Stomach (tissue), 9 donors: ENCODE measurements around the gene TXNDC11. TPM values are rescaled to one million over a fixed set of nuclear protein-coding genes. Genes with fewer than 3 reads are reported as not detected.

Source experiments
- DNase-seq, 2 donors: peaks; one replicate each; pipeline versions ENCODE4 v3.0.0 to v3.0.0-alpha.2; 2013 to 2019
- H3K27ac ChIP-seq, 5 donors: fragments of 200-600 bp in 4 of 5; sonication (generic) in 4 of 5; one replicate each; pipeline ENCODE4 v1.5.1; 2013 to 2019; ENCODE audit warnings: mild to moderate bottlenecking in 1 of 5, moderate library complexity in 1 of 5
- H3K27me3 ChIP-seq, 3 donors: fragments of 200-600 bp; sonication (generic); one replicate each; pipeline ENCODE4 v1.5.1; 2017 to 2019; ENCODE audit warnings: mixed run types in 1 of 3
- H3K36me3 ChIP-seq, 4 donors: fragments of 200-600 bp; sonication (generic); 1 replicate in 3 of 4; 2 replicates in 1 of 4; pipeline ENCODE4 v1.5.1; 2016 to 2019
- H3K4me1 ChIP-seq, 4 donors: fragments of 200-600 bp; sonication (generic); one replicate each; pipeline ENCODE4 v1.5.1; 2016 to 2019
- H3K4me3 ChIP-seq, 4 donors: fragments of 200-600 bp; sonication (generic) in 3 of 4; one replicate each; pipeline ENCODE4 v1.5.1; 2016 to 2019; ENCODE audit warnings: mild to moderate bottlenecking in 1 of 4
- H3K9me3 ChIP-seq, 4 donors: fragments of 200-600 bp; sonication (generic); one replicate each; pipeline ENCODE4 v1.5.1; 2016 to 2019
- CTCF ChIP-seq, 7 experiments: fragments of 450-650 bp in 4 of 7; fragments of 200-600 bp in 3 of 7; sonication (generic) in 3 of 7; IDR thresholded peaks; one replicate each; pipeline ENCODE4 v1.5.1; 2016 to 2019; ENCODE audit warnings: antibody characterized with exemption in 7 of 7, control low read depth in 2 of 7, mild to moderate bottlenecking in 1 of 7
- EP300 ChIP-seq: sonication (generic); formaldehyde crosslinking; IDR thresholded peaks from one replicate; pipeline ENCODE4 v1.6.1; 2017; ENCODE audit warnings: antibody characterized with exemption
- POLR2A ChIP-seq, 4 donors: fragments of 450-650 bp; IDR thresholded peaks; one replicate each; pipeline ENCODE4 v1.6.1; 2016; ENCODE audit warnings: antibody characterized with exemption in 4 of 4, control low read depth in 2 of 4, mild to moderate bottlenecking in 1 of 4, moderate library complexity in 1 of 4
- POLR2AphosphoS5 ChIP-seq, 3 donors: sonication (generic); formaldehyde crosslinking; IDR thresholded peaks; one replicate each; pipeline ENCODE4 v1.6.1; 2016; ENCODE audit warnings: antibody characterized with exemption in 3 of 3
- WGBS, 5 donors: extraction: QIAGEN DNeasy Blood & Tissue Kit in 3 of 5; methylation state at CpG; one replicate each; pipeline versions ENCODE4 v1.1.5 to v1.1.7; 2013 to 2018; 5-methylcytosine and 5-hydroxymethylcytosine counted together
- intact Hi-C: fragments of 100-400 bp; cut with DNase I; formaldehyde crosslinking; loops from one replicate; pipeline ENCODE4 v1.15.1; 2023; ENCODE audit warnings: low total_unique reads
- polyA plus RNA-seq, 3 donors: library from polyadenylated mRNA; stranded (reverse); fragments of 200-250 nt; gene quantifications; one replicate each; pipeline ENCODE4 v1.2.3, GENCODE V29; 2013
- total RNA-seq, 5 donors: library from RNA; depleted of rRNA; stranded (reverse); fragments of >200 nt; gene quantifications; one replicate each; pipeline versions ENCODE4 v1.1.0 to v1.2.3, GENCODE V29; 2014 to 2016
- donor health status: healthy with polysubstance abuse.
- donor health status: Bipolar disorder and iron deficiency.
- donor health status: healthy.

Gene TXNDC11
- total and polyA plus RNA-seq, 8 donors: 24.1 to 72.9 (median 42.1) TPM

- Histone ChIP-seq H3K27ac (no peak overlapping the region), H3K9me3 (no peaks in the 10 kb centered on the region), H3K4me1 (no peaks in the 10 kb centered on the region), H3K4me3 (no peak overlapping the region), H3K27me3 (no peaks in the 10 kb centered on the region), H3K36me3 (no peaks in the 10 kb centered on the region)
- 69 to 76% (median 74%) methylated on average over 16 to 19 of the region's 19 CpGs for WGBS, 5 donors
- intact Hi-C loops: no loop called here
- DNase-seq: peak in 1 of 2 donors; percentile 32
- TF ChIP-seq POLR2AphosphoS5 (IDR thresholded peaks at IDR 0.05): no peak
- no peak for TF ChIP-seq POLR2A (IDR thresholded peaks at IDR 0.05)
- TF ChIP-seq CTCF (IDR thresholded peaks at IDR 0.05): no peak
- TF ChIP-seq EP300: no peak
These were observed 83.6 kb downstream of the TXNDC11 start for GRCh38 chr16:11658896-11659708.

- Histone ChIP-seq H3K4me3 (no peak overlapping the region), H3K4me1 (no peaks in the 10 kb centered on the region), H3K36me3 (no peaks in the 10 kb centered on the region), H3K27ac (no peak overlapping the region), H3K9me3 (no peaks in the 10 kb centered on the region), H3K27me3 (no peaks in the 10 kb centered on the region)
- no peak for TF ChIP-seq POLR2AphosphoS5 (IDR thresholded peaks at IDR 0.05)
- TF ChIP-seq EP300: no peak
- no peak for TF ChIP-seq CTCF (IDR thresholded peaks at IDR 0.05)
- TF ChIP-seq POLR2A (IDR thresholded peaks at IDR 0.05): no peak
- intact Hi-C loops: no loop called here
- 82 to 94% (median 89%) methylated on average over 8 of the region's 8 CpGs for WGBS, 5 donors
- DNase-seq: no peak
These were observed 85.1 kb downstream of the TXNDC11 start for GRCh38 chr16:11657556-11657955.

GRCh38 chr16:11655655-11656054 is 87.0 kb downstream of the TXNDC11 start:
- no peak overlapping the region for H3K4me3 ChIP-seq
- H3K9me3 ChIP-seq: no peaks in the 10 kb centered on the region
- no peak overlapping the region for H3K27ac ChIP-seq
- no peaks in the 10 kb centered on the region for H3K36me3 ChIP-seq
- H3K27me3 ChIP-seq: no peaks in the 10 kb centered on the region
- 87 to 95% (median 94%) methylated on average over 4 to 7 of the region's 7 CpGs for WGBS, 5 donors
- intact Hi-C loops: no loop called here
- DNase-seq: no peak
- TF ChIP-seq POLR2A (IDR thresholded peaks at IDR 0.05): no peak
- no peak for TF ChIP-seq POLR2AphosphoS5 (IDR thresholded peaks at IDR 0.05)
- no peak for TF ChIP-seq EP300
- no peak for TF ChIP-seq CTCF (IDR thresholded peaks at IDR 0.05)
- H3K4me1 ChIP-seq: no peaks in the 10 kb centered on the region

- Histone ChIP-seq H3K27me3 (no peaks in the 10 kb centered on the region), H3K4me3 (no peak overlapping the region), H3K27ac (no peak overlapping the region), H3K4me1 (no peaks in the 10 kb centered on the region), H3K36me3 (no peaks in the 10 kb centered on the region), H3K9me3 (no peaks in the 10 kb centered on the region)
- no peak for TF ChIP-seq CTCF (IDR thresholded peaks at IDR 0.05)
- no peak for TF ChIP-seq POLR2A (IDR thresholded peaks at IDR 0.05)
- TF ChIP-seq EP300: no peak
- no peak for TF ChIP-seq POLR2AphosphoS5 (IDR thresholded peaks at IDR 0.05)
- 61 to 74% (median 65%) methylated on average over 8 of the region's 8 CpGs for WGBS, 5 donors
- intact Hi-C loops: no loop called here
- DNase-seq: no peak
These were observed 90.9 kb downstream of the TXNDC11 start for GRCh38 chr16:11651796-11652195.
